Stimulated activated CD4-positive, alpha-beta T cell treated with anti-CD3 and anti-CD28 coated beads, Interleukin-15, amount 100 ng/mL, for 48 hours (primary cell): ENCODE results near the gene ZNF777.

Experiments used
- DNase-seq, 2 donors: peaks; one replicate each; pipeline ENCODE4 v3.0.0-alpha.2; 2020; ENCODE audit warnings: low read depth in 2 of 2

ZNF777 gene

GRCh38 chr7:149476791-149477190, 15.9 kb upstream of the ZNF777 start:
- no peak for DNase-seq

GRCh38 chr7:149475121-149476045, 14.5 kb upstream of the ZNF777 start:
- DNase-seq = no peak

GRCh38 chr7:149474309-149475120, 13.7 kb upstream of the ZNF777 start:
- no peak for DNase-seq

GRCh38 chr7:149473251-149473650, 12.4 kb upstream of the ZNF777 start:
- no peak for DNase-seq

- DNase-seq = no peak
These were observed 10.6 kb upstream of the ZNF777 start for GRCh38 chr7:149471289-149471953.

- DNase-seq = no peak
These were observed 8.9 kb upstream of the ZNF777 start for GRCh38 chr7:149469806-149470205.

GRCh38 chr7:149468208-149468607, 7.3 kb upstream of the ZNF777 start:
- DNase-seq = no peak

GRCh38 chr7:149467321-149467859, 6.5 kb upstream of the ZNF777 start:
- no peak for DNase-seq

- DNase-seq = no peak
These were observed 5.5 kb upstream of the ZNF777 start for GRCh38 chr7:149466364-149466763.

- no peak for DNase-seq
These were observed 2.8 kb upstream of the ZNF777 start for GRCh38 chr7:149463500-149464161.

GRCh38 chr7:149462101-149462520, 1.2 kb upstream of the ZNF777 start:
- no peak for DNase-seq

- DNase-seq = no peak
These were observed 1.1 kb downstream of the ZNF777 start for GRCh38 chr7:149459540-149460452.

GRCh38 chr7:149459201-149459539, 1.7 kb downstream of the ZNF777 start:
- no peak for DNase-seq

GRCh38 chr7:149458235-149458634, 2.6 kb downstream of the ZNF777 start:
- no peak for DNase-seq

- DNase-seq = no peak
These were observed 3.1 kb downstream of the ZNF777 start for GRCh38 chr7:149457766-149458165.

GRCh38 chr7:149456506-149457421, 4.1 kb downstream of the ZNF777 start:
- DNase-seq = no peak

GRCh38 chr7:149455175-149455950, 5.5 kb downstream of the ZNF777 start:
- DNase-seq = no peak

GRCh38 chr7:149454750-149455149, 6.1 kb downstream of the ZNF777 start:
- DNase-seq = no peak

GRCh38 chr7:149454006-149454405, 6.9 kb downstream of the ZNF777 start:
- no peak for DNase-seq
